PFSK-1 (cell line): Measurements from ENCODE around the gene SLC46A2.

Experiments used
- FOXP2 ChIP-seq: optimal IDR thresholded peaks from 2 replicates; pipeline ENCODE3; 2011; ENCODE audit warnings: borderline replicate concordance, control low read depth, inconsistent platforms; ENCODE audit not compliant: insufficient read depth; ENCODE audit errors: extremely low read length, extremely low read depth
- POLR2AphosphoS5 ChIP-seq: IDR thresholded peaks from 2 replicates; pipeline ENCODE4 v1.6.1; 2012; ENCODE audit warnings: low read depth, mild to moderate bottlenecking, control low read depth, low read length, moderate library complexity
- REST ChIP-seq, 2 experiments: IDR thresholded peaks; 2 replicates each; pipeline versions ENCODE4 v1.6.1 to v1.8.0; 2011 to 2012; ENCODE audit warnings: low read depth in 2 of 2, low read length in 2 of 2, control low read depth in 1 of 2, inconsistent platforms in 1 of 2, mild to moderate bottlenecking in 1 of 2, moderate library complexity in 1 of 2; ENCODE audit not compliant: insufficient read depth in 1 of 2
- SIN3A ChIP-seq: IDR thresholded peaks from 2 replicates; pipeline ENCODE4 v1.6.1; 2012; ENCODE audit warnings: mild to moderate bottlenecking, low read length, moderate library complexity, borderline replicate concordance; ENCODE audit not compliant: insufficient read depth
- TAF1 ChIP-seq: IDR thresholded peaks from 2 replicates; pipeline ENCODE4 v1.6.1; 2012; ENCODE audit warnings: low read length, control low read depth, borderline replicate concordance; ENCODE audit not compliant: insufficient read depth

Gene SLC46A2

DNA sequence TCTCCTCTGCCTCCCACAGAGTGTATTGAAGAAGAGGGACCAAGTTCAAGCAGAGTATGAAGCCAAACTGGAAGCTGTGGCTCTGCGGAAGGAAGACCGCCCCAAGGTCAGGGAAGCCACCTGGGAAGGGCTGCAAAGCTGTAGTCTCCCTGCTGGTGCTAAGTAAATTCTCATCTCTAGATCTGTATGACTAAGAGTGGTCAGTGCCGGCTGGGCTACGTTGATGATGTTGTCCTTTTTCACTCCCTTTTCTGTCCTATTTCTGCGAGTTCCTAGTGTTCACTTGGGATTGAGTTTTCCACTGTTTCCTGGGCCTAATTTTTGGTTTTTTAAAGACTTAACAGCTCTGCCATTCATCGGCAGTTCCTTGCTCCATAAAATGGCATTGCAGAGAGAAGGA, 39.8 kb downstream of the SLC46A2 start:
- no peak for TF ChIP-seq POLR2AphosphoS5
- TF ChIP-seq SIN3A = no peak
- no peak for TF ChIP-seq TAF1
- no peak for TF ChIP-seq REST (IDR thresholded peaks at IDR 0.05; ENCODE audit: insufficient read depth in 1 of 2, low read depth in 2 of 2, low read length in 2 of 2)
- TF ChIP-seq FOXP2 = no peak

GRCh38 chr9:112849363-112849922, 41.2 kb downstream of the SLC46A2 start:
- no peak for TF ChIP-seq SIN3A
- TF ChIP-seq POLR2AphosphoS5 = no peak

DNA sequence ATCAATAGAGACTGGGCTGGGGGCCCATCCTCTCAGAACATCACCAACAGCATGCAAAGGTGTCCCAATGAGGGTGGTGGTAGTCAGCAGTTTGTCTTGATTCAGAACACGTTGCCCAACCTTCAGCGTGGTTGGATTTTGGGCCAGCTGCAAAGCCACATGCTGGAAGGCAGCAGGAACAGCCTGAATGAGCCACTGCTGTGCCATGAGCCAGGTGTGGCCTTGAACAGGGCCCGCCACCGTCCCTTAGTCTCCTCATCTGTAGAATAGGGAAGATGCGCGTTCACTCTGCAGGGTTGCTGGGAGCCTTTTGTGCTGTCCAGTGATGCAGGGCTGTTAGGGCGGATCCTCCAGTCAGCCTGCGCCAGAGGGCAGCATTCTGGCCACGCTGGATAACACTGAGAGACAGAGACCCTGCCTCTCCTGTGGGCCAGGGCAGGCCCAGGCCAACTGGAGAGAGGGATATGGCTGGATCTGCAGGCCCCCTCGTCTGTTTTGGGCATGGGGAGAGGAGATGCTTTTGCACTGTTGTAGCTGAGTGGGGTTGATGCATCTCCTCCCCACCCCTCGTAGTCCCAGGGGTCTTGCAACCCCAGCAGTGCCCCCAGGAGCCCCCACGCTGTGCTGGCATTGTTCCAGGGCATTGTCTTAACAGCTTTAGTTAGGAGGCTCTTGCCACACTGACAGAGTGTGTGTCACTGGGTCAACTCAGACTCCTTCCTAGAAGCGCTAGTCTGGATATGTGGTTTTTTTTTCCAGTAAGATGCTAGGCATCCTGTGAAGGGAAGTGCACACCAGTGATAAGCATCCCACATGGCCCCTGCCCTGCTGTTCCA, 42.1 kb downstream of the SLC46A2 start:
- TF ChIP-seq REST (IDR thresholded peaks at IDR 0.05; ENCODE audit: insufficient read depth in 1 of 2, low read depth in 2 of 2, low read length in 2 of 2) (no peak), TAF1 (no peak), POLR2AphosphoS5 (no peak), SIN3A (no peak), FOXP2 (no peak)

DNA sequence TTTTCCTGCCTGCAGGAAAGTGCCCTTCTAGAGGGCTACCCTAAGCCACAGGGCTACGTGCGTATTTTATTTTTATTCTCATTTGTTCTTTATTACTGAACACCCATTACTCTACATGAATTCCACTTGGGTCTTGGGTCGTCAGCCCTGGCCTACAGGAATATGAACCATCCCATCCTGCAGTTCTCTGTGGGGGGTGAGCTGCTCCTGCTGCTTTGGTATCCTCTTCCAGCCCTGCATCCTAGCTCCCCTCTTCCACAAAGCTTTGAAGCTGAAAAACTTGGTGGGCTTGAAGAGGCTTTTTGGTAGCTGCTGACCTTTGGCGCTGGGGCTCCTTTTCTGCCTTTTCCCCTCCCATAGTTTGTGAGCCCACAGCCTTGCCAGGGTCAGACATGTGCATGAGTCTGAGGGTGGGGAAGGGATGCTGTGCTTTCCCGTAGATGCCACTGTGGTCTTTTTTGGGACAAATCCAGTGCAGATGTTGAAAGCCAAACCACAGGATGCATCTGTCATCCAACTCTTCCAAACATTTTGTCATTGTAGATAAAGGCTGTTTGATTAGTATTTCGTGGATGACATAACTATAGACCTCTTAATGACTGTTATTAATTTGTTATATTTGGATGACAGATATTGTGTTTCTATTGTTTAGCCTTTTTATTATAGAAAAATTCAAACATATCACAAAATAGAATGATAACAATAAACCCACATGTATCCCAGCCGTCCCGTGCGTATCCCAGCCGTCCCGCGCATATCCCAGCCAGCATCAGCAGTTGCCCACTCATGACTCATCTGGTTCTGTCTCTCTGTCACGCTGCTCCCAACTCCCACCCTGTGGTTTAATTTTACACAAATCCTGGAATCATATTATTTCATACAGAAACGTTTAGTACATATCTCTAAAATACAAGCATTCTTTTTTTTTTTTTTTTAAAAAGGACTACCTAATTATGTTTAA, 43.9 kb downstream of the SLC46A2 start:
- no peak for TF ChIP-seq FOXP2
- no peak for TF ChIP-seq SIN3A

DNA sequence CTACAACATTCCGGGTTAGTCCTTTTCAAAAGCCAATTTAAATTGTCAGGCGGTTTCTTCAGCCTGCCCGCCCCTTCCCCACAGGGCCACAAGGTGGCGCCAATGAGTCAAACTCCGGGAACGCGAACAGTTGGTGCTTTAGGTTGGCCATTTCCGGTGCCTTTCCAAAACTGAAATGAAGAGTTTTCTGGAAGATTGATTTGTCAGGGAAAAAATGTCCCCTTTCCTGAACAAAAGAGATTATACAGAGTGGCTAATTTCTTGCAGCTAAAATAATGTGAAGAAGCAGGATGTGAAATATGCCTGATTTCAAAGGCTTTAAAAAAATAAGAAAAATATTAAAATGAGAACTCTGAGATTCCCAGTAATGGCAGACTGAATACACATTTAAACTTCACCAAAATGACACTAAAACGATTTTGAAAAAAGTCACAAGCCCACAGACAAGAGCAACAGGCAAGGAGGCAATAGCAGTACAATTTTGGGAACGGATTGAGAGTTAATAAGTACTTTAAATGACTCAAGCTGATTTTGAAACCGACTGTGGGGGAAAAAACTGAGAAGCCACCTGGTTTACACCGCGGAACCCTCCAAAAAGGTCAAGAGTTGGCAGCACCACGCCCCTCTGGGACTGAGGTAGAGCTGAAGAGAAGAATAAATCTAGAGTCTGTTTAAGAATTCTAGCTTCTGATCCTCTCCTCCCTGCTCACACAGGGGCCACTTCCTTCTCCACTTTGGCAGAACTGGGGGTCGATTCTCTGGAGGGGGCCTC, 45.7 kb downstream of the SLC46A2 start:
- TF ChIP-seq POLR2AphosphoS5 = no peak
- TF ChIP-seq TAF1 = no peak
- no peak for TF ChIP-seq FOXP2
- TF ChIP-seq REST (IDR thresholded peaks at IDR 0.05; ENCODE audit: insufficient read depth in 1 of 2, low read depth in 2 of 2, low read length in 2 of 2) = no peak
- no peak for TF ChIP-seq SIN3A
